ENCODE results near the gene TBX18.

The TBX18 gene

GRCh38 chr6:84801250-84801649, 36.9 kb upstream of the TBX18 start:
- H3K27me3 ChIP-seq (ENCODE audit: control insufficient read depth, low read length): no peaks in the 10 kb centered on the region
- H3K4me2 ChIP-seq (ENCODE audit: low read length): no peak overlapping the region
- H3K4me1 ChIP-seq (ENCODE audit: control insufficient read depth, low read length): no peaks in the 10 kb centered on the region
- no peaks in the 10 kb centered on the region for H3F3A ChIP-seq (ENCODE audit: control insufficient read depth, insufficient read depth)
- H3K27ac ChIP-seq (ENCODE audit: low read depth, low read length): no peak overlapping the region
- no peaks in the 10 kb centered on the region for H3K9me3 ChIP-seq (ENCODE audit: control insufficient read depth, insufficient read depth, low read length)
- no peak overlapping the region for H3K4me3 ChIP-seq (ENCODE audit: low read length)
- no peaks in the 10 kb centered on the region for H3K36me3 ChIP-seq (ENCODE audit: control insufficient read depth, low read length)
- no peaks in the 10 kb centered on the region for H3K9me2 ChIP-seq (replicated peaks; ENCODE audit: control insufficient read depth, low read length)
- H3K79me2 ChIP-seq (ENCODE audit: control insufficient read depth, low read length): no peaks in the 10 kb centered on the region
- TF ChIP-seq EZH2phosphoT487 (IDR thresholded peaks at IDR 0.05; ENCODE audit: borderline replicate concordance, low read length): no peak
- TF ChIP-seq, protein P1, sequence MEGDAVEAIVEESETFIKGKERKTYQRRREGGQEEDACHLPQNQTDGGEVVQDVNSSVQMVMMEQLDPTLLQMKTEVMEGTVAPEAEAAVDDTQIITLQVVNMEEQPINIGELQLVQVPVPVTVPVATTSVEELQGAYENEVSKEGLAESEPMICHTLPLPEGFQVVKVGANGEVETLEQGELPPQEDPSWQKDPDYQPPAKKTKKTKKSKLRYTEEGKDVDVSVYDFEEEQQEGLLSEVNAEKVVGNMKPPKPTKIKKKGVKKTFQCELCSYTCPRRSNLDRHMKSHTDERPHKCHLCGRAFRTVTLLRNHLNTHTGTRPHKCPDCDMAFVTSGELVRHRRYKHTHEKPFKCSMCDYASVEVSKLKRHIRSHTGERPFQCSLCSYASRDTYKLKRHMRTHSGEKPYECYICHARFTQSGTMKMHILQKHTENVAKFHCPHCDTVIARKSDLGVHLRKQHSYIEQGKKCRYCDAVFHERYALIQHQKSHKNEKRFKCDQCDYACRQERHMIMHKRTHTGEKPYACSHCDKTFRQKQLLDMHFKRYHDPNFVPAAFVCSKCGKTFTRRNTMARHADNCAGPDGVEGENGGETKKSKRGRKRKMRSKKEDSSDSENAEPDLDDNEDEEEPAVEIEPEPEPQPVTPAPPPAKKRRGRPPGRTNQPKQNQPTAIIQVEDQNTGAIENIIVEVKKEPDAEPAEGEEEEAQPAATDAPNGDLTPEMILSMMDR (IDR thresholded peaks at IDR 0.05; ENCODE audit: low read depth, low read length, poor library complexity, severe bottlenecking): no peak
- H4K20me1 ChIP-seq (ENCODE audit: control insufficient read depth, insufficient read depth, low read depth, low read length): no peaks in the 10 kb centered on the region

- Histone ChIP-seq H3K36me3 (ENCODE audit: control insufficient read depth, low read length) (no peaks in the 10 kb centered on the region), H4K20me1 (ENCODE audit: control insufficient read depth, insufficient read depth, low read depth, low read length) (no peaks in the 10 kb centered on the region), H3K79me2 (ENCODE audit: control insufficient read depth, low read length) (no peaks in the 10 kb centered on the region), H3K4me3 (ENCODE audit: low read length) (no peak overlapping the region), H3F3A (ENCODE audit: control insufficient read depth, insufficient read depth) (no peaks in the 10 kb centered on the region), H3K27ac (ENCODE audit: low read depth, low read length) (no peak overlapping the region), H3K9me3 (ENCODE audit: control insufficient read depth, insufficient read depth, low read length) (no peaks in the 10 kb centered on the region), H3K27me3 (ENCODE audit: control insufficient read depth, low read length) (no peaks in the 10 kb centered on the region), H3K4me1 (ENCODE audit: control insufficient read depth, low read length) (no peaks in the 10 kb centered on the region), H3K4me2 (ENCODE audit: low read length) (no peak overlapping the region), H3K9me2 (replicated peaks; ENCODE audit: control insufficient read depth, low read length) (no peaks in the 10 kb centered on the region)
- TF ChIP-seq, protein P1 (IDR thresholded peaks at IDR 0.05; ENCODE audit: low read depth, low read length, poor library complexity, severe bottlenecking): no peak
These were observed 33.9 kb upstream of the TBX18 start for GRCh38 chr6:84798257-84798656.

DNA sequence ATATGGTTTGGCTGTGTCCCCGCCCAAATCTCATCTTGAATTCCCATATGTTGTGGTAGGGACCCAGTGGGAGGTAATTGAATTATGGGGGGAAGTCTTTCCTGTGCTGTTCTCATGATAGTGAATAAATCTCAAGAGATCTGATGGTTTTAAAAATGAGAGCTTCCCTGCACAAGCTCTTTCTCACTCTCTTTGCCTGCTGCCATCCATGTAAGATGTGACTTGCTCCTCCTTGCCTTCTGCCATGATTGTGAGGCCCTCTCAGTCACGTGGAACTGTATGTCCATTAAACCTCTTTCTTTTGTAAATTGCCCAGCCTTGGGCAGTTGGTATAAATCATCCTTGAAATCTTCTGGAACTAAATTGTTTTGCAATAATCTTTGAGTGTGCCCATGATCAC, 31.9 kb upstream of the TBX18 start:
- Histone ChIP-seq H3K9me3 (ENCODE audit: control insufficient read depth, insufficient read depth, low read length) (no peaks in the 10 kb centered on the region), H3K36me3 (ENCODE audit: control insufficient read depth, low read length) (no peaks in the 10 kb centered on the region), H3K4me1 (ENCODE audit: control insufficient read depth, low read length) (no peaks in the 10 kb centered on the region), H3K79me2 (ENCODE audit: control insufficient read depth, low read length) (no peaks in the 10 kb centered on the region), H3K9me2 (replicated peaks; ENCODE audit: control insufficient read depth, low read length) (no peaks in the 10 kb centered on the region), H3K4me2 (ENCODE audit: low read length) (no peak overlapping the region), H3K4me3 (ENCODE audit: low read length) (no peak overlapping the region), H4K20me1 (ENCODE audit: control insufficient read depth, insufficient read depth, low read depth, low read length) (no peaks in the 10 kb centered on the region), H3F3A (ENCODE audit: control insufficient read depth, insufficient read depth) (no peaks in the 10 kb centered on the region), H3K27me3 (ENCODE audit: control insufficient read depth, low read length) (no peaks in the 10 kb centered on the region), H3K27ac (ENCODE audit: low read depth, low read length) (no peak overlapping the region)
- TF ChIP-seq, protein P1 (IDR thresholded peaks at IDR 0.05; ENCODE audit: low read depth, low read length, poor library complexity, severe bottlenecking): no peak
- no peak for TF ChIP-seq EZH2phosphoT487 (IDR thresholded peaks at IDR 0.05; ENCODE audit: borderline replicate concordance, low read length)

DNA sequence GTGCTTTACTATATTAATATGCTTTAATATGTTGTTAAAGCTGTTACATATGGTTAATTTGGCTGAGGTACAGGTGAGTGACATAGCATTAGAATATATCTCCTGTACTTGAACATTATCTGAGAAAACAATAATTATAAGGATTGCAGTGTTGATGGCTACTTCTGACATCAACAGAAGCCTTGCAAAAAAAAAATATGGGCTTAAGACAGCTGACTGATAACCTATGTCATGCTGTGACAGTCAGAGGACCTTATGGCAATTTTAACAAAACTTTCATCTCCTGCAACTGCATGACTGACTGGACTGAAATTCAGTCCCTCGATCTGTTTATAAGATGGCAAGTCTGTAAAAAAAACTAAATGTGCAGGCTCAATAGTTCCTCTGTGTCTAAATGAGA, 27.5 kb upstream of the TBX18 start:
- Histone ChIP-seq H3F3A (ENCODE audit: control insufficient read depth, insufficient read depth) (no peaks in the 10 kb centered on the region), H3K4me3 (ENCODE audit: low read length) (no peak overlapping the region), H3K9me3 (ENCODE audit: control insufficient read depth, insufficient read depth, low read length) (no peaks in the 10 kb centered on the region), H3K4me2 (ENCODE audit: low read length) (no peak overlapping the region), H4K20me1 (ENCODE audit: control insufficient read depth, insufficient read depth, low read depth, low read length) (no peaks in the 10 kb centered on the region), H3K27me3 (ENCODE audit: control insufficient read depth, low read length) (no peaks in the 10 kb centered on the region), H3K9me2 (replicated peaks; ENCODE audit: control insufficient read depth, low read length) (no peaks in the 10 kb centered on the region), H3K36me3 (ENCODE audit: control insufficient read depth, low read length) (no peaks in the 10 kb centered on the region), H3K27ac (ENCODE audit: low read depth, low read length) (no peak overlapping the region), H3K4me1 (ENCODE audit: control insufficient read depth, low read length) (no peaks in the 10 kb centered on the region), H3K79me2 (ENCODE audit: control insufficient read depth, low read length) (no peaks in the 10 kb centered on the region)
- TF ChIP-seq, protein P1 (IDR thresholded peaks at IDR 0.05; ENCODE audit: low read depth, low read length, poor library complexity, severe bottlenecking): no peak
- TF ChIP-seq EZH2phosphoT487 (IDR thresholded peaks at IDR 0.05; ENCODE audit: borderline replicate concordance, low read length): no peak
